Effector memory CD4-positive, alpha-beta T cell (primary cell): ENCODE measurements around the gene RAB20.

Experiments
- DNase-seq, 3 donors: peaks; one replicate each; pipeline ENCODE4 v3.0.0-alpha.2; 2020
- H3K27ac ChIP-seq: 2 replicates; pipeline ENCODE4 v1.7.0; 2013; ENCODE audit warnings: mild to moderate bottlenecking, low read length, moderate library complexity; ENCODE audit not compliant: insufficient read depth, poor library complexity, severe bottlenecking
- H3K27me3 ChIP-seq: replicated peaks from 2 replicates; pipeline ENCODE4 v1.7.0; 2013; ENCODE audit warnings: mild to moderate bottlenecking, low read length; ENCODE audit not compliant: insufficient read depth, control insufficient read depth, poor library complexity, severe bottlenecking
- H3K36me3 ChIP-seq: 2 replicates; pipeline ENCODE4 v1.7.0; 2013; ENCODE audit warnings: mild to moderate bottlenecking, low read length, moderate library complexity; ENCODE audit not compliant: control insufficient read depth, insufficient read depth
- H3K4me1 ChIP-seq: 2 replicates; pipeline ENCODE4 v1.7.0; 2013; ENCODE audit warnings: low read length, mild to moderate bottlenecking; ENCODE audit not compliant: control insufficient read depth, insufficient read depth, poor library complexity, severe bottlenecking
- H3K4me3 ChIP-seq: 2 replicates; pipeline ENCODE4 v1.7.0; 2013; ENCODE audit warnings: low read length, low read depth, mild to moderate bottlenecking; ENCODE audit not compliant: insufficient read depth, poor library complexity, severe bottlenecking
- H3K9me3 ChIP-seq: 2 replicates; pipeline ENCODE4 v1.7.0; 2013; ENCODE audit warnings: mild to moderate bottlenecking, low read length, moderate library complexity; ENCODE audit not compliant: control insufficient read depth

RAB20 gene

DNA sequence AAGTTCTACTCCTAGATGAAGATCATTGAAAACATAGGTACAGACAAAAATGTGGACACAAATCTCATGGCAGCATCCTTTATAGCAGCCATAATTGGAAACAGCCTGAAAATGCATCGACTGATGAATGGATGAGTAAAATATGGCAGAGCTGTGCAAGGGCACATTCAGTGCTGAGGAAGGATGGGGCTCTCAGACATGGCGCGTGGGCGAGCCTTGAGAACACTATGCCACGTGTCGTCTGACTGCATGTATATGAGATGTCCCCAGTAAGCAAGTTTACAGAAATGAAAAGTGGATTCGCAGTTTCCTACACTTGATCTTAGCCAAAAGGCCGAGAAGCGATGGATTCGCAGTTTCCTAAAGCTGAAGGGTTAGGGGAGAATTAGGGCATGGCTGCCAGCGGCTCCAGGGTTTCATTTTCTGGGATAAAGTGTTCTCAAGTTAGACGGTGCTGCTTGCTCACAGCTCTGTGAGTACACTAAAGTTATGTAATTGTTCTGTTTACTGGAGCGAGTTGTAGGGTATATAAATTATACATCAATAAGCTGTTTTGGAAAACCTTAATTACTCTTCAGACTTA, 78.0 kb downstream of the RAB20 start:
- Histone ChIP-seq H3K36me3 (no peaks in the 10 kb centered on the region), H3K27ac (no peak overlapping the region)

DNA sequence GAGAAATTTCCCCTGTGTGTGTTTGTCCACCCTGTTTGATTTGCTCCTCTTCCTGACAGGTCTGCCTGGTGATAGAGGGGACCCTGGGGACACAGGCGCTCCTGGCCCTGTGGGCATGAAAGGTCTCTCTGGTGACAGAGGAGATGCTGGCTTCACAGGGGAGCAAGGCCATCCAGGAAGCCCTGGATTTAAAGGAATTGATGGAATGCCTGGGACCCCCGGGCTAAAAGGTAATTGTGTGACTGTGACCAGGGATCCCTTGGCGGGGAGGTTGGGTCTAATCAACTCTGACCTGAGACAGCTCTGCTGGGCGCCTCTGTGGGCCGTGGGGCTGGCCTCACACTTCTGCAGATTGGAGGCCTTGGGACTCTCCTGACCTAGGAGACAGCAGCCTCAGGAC, 81.4 kb downstream of the RAB20 start:
- no peaks in the 10 kb centered on the region for H3K4me1 ChIP-seq
- H3K36me3 ChIP-seq, result no peaks in the 10 kb centered on the region
- H3K4me3 ChIP-seq, result no peak overlapping the region
- H3K9me3 ChIP-seq, result no peaks in the 10 kb centered on the region
- no peak overlapping the region for H3K27ac ChIP-seq
- DNase-seq, result no peak
- no peaks in the 10 kb centered on the region for H3K27me3 ChIP-seq

More for the DNA sequence above, 78.0 kb downstream of the RAB20 start:
- H3K4me3 ChIP-seq, result no peak overlapping the region
- DNase-seq, result no peak
- H3K9me3 ChIP-seq, result no peaks in the 10 kb centered on the region
- H3K27me3 ChIP-seq, result no peaks in the 10 kb centered on the region
- H3K4me1 ChIP-seq, result no peaks in the 10 kb centered on the region

- Histone ChIP-seq H3K4me3 (no peak overlapping the region), H3K27me3 (no peaks in the 10 kb centered on the region), H3K9me3 (no peaks in the 10 kb centered on the region), H3K36me3 (no peaks in the 10 kb centered on the region), H3K4me1 (no peaks in the 10 kb centered on the region), H3K27ac (no peak overlapping the region)
- DNase-seq, result no peak
Measured at GRCh38 chr13:110479648-110480047, 81.9 kb downstream of the RAB20 start.

DNA sequence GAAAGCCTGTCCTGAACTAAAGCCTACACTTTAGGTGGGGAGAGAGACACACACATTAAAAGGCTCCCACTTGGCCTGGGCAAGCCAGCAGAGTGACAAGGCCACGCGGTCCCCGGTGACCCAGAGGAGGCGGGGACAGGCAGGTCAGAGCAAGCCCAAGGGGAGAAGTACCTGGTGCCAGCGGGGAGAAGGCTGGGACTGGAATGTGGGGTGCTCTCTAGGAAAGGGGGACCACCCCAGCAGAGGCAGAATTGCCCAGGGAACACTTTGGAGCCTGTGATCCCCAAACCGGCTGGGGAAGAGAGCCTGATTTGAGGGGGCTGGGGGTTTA, 82.3 kb downstream of the RAB20 start:
- no peaks in the 10 kb centered on the region for H3K4me1 ChIP-seq
- no peaks in the 10 kb centered on the region for H3K27me3 ChIP-seq
- no peak overlapping the region for H3K27ac ChIP-seq
- no peaks in the 10 kb centered on the region for H3K9me3 ChIP-seq
- no peaks in the 10 kb centered on the region for H3K36me3 ChIP-seq
- H3K4me3 ChIP-seq, result no peak overlapping the region
- DNase-seq, result no peak

DNA sequence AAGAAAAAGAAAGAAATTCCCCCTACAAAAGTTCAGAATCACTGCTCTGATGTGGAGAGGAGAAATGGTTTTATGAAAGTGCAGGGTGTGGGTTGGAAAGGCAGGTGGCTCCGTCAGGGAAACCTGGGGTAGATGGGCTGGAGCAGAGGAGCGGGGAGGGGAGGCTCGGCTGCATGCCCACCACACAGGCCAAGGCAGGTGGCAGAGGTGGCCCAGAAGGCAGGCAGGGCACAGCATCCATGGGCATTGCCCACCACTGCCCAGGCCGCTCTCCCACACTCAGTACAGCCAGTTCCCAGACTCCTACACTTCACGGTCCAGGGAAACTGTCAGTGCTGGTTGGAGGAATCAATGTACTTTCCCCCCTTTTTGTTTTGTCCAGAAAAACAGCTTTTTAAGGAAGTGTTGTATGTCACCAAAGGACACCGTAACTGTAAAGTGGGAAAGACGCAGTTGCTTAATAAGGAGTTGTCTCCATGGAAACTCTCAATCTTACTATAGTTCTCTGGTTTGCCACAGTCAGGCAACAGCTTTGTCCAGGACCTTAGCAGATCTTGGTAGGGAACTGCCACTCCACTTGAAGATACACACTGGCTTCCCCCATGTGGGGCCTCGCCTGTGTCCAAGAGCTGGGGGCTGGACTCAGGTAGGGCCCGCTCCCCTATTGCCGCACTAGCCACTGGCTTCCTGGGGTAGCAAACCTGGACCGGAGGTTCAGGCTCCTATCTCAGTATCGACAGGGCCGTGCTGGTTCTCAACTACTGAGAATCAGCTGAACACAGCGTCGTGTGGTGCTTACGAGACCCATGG, 82.9 kb downstream of the RAB20 start:
- no peak overlapping the region for H3K27ac ChIP-seq
- H3K36me3 ChIP-seq, result no peaks in the 10 kb centered on the region
- no peak for DNase-seq
- no peak overlapping the region for H3K4me3 ChIP-seq
- no peaks in the 10 kb centered on the region for H3K4me1 ChIP-seq
- H3K27me3 ChIP-seq, result no peaks in the 10 kb centered on the region
- H3K9me3 ChIP-seq, result no peaks in the 10 kb centered on the region

DNA sequence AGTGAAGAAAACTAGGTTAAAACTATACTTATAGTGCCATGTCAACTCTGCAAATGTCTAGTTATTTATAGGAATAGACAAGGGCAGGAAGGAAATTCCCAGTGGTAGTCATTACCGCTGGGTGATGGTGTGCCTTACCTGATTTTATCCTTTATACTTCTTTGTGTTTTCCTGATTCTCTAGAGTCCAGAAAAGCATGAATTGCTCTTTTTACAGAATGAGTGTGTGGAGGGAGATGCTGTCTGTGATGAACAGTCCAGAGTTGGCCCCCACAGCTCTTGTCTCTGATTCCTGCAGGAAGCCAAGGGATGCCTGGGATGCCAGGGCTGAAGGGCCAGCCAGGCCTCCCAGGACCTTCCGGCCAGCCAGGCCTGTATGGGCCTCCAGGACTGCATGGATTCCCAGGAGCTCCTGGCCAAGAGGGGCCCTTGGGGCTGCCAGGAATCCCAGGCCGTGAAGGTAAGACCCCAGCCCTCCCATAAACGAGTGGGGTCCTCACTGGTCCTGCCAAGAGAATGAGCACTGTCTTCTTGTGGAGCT, 83.7 kb downstream of the RAB20 start:
- H3K9me3 ChIP-seq, result no peaks in the 10 kb centered on the region
- no peaks in the 10 kb centered on the region for H3K36me3 ChIP-seq
- no peaks in the 10 kb centered on the region for H3K4me1 ChIP-seq
- H3K4me3 ChIP-seq, result no peak overlapping the region
- no peak for DNase-seq
- no peak overlapping the region for H3K27ac ChIP-seq
- H3K27me3 ChIP-seq, result no peaks in the 10 kb centered on the region

GRCh38 chr13:110476220-110476617, 85.3 kb downstream of the RAB20 start:
- no peaks in the 10 kb centered on the region for H3K27me3 ChIP-seq
- no peak overlapping the region for H3K27ac ChIP-seq
- no peak for DNase-seq
- H3K4me1 ChIP-seq, result no peaks in the 10 kb centered on the region
- no peaks in the 10 kb centered on the region for H3K9me3 ChIP-seq
- no peak overlapping the region for H3K4me3 ChIP-seq
- H3K36me3 ChIP-seq, result no peaks in the 10 kb centered on the region

DNA sequence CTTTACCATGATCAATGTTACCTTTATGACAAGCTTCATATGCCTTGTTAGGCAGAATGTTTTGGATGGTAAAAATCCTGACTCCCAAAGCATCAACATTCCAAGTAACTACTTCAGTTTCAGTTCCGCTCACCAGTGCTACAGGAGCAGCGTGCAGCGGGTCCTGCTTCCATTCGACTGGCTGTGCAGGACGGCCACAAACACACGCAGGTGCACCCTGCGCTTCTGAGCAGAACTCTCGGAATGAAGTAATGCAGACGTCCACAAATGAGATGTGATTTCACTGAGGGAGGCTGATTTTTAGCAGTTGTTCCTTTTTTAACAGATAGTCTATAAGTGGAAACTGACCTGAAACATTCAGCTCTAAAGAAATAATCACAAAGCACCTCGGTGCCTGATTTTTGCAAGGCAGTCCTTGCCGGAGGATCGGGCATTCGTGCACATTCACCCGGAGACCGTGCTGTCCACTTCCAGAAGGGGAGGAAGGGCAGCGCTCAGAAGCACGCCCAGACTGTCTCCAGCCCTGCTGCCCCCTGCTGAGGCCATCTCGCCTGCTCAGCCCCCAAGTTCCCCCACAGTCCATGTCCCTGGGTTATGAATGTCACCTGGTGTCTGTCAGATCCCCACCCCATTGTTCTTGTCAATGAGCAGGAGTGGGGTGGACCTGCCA, 85.8 kb downstream of the RAB20 start:
- no peak overlapping the region for H3K4me3 ChIP-seq
- H3K27ac ChIP-seq, result no peak overlapping the region
- H3K9me3 ChIP-seq, result no peaks in the 10 kb centered on the region
- no peak for DNase-seq
- H3K4me1 ChIP-seq, result no peaks in the 10 kb centered on the region
- H3K36me3 ChIP-seq, result no peaks in the 10 kb centered on the region
- H3K27me3 ChIP-seq, result no peaks in the 10 kb centered on the region

DNA sequence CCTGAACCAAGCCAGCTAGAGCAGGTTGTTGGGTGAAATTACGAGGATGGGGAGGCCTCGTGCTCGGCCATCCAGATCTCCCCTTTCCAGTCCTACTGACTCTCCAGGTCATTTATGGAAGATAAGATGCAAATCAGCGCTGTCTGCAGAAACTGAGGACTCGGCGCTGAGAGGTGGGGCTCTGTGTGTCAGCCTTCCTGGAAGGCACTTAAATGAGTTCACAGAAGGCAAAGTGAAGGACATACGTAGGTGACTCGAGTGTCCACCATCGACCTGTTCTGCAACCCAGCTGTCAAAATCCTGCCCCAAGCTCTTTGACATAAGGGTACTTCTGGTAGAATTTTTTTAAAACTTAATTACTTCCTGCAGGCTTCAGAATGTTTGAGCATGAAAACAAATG, 86.4 kb downstream of the RAB20 start:
- no peak for DNase-seq
- H3K27me3 ChIP-seq, result no peaks in the 10 kb centered on the region
- H3K36me3 ChIP-seq, result no peaks in the 10 kb centered on the region
- no peak overlapping the region for H3K27ac ChIP-seq
- no peaks in the 10 kb centered on the region for H3K4me1 ChIP-seq
- H3K9me3 ChIP-seq, result no peaks in the 10 kb centered on the region
- no peak overlapping the region for H3K4me3 ChIP-seq

GRCh38 chr13:110474713-110475112, 86.8 kb downstream of the RAB20 start:
- Histone ChIP-seq H3K27me3 (no peaks in the 10 kb centered on the region), H3K27ac (no peak overlapping the region), H3K9me3 (no peaks in the 10 kb centered on the region), H3K4me3 (no peak overlapping the region), H3K36me3 (no peaks in the 10 kb centered on the region), H3K4me1 (no peaks in the 10 kb centered on the region)
- no peak for DNase-seq
